B cell (primary cell): ENCODE measurements around the gene DDX28. TPM values are rescaled to one million over a fixed set of nuclear protein-coding genes. Genes with fewer than 3 reads are reported as not detected.

ENCODE experiments used
- ATAC-seq: fragments of 200-7000 bp; cut with Tn5 transposase; one replicate; pipeline ENCODE4 v1.10.0; 2021; ENCODE audit warnings: low read depth, mild to moderate bottlenecking, moderate number of reproducible peaks, moderate library complexity
- CTCF ChIA-PET: fragments of 350-600 bp; sonication (Branson Sonifier 250); formaldehyde crosslinking; loops from one replicate; lab custom pipeline; 2021; ENCODE audit warnings: antibody characterized with exemption, inconsistent platforms; lab: Charles Lee
- POLR2A ChIA-PET: fragments of 350-600 bp; sonication (Branson Sonifier 250); formaldehyde crosslinking; loops from one replicate; lab custom pipeline; 2021; ENCODE audit warnings: antibody characterized with exemption; lab: Charles Lee
- DNase-seq: peaks from one replicate; pipeline ENCODE4 v3.0.0; 2013
- H2AFZ ChIP-seq: 2 replicates; pipeline ENCODE4 v1.6.1; 2012; ENCODE audit warnings: mild to moderate bottlenecking, low read depth, low read length; ENCODE audit not compliant: insufficient read depth, poor library complexity, severe bottlenecking
- H3K27ac ChIP-seq, 2 donors: 1 replicate in 1 of 2; 2 replicates in 1 of 2; pipeline ENCODE4 v1.5.1; 2012 to 2013; ENCODE audit warnings: low read length in 2 of 2, mild to moderate bottlenecking in 2 of 2, moderate library complexity in 1 of 2
- H3K27me3 ChIP-seq, 4 experiments: fragments of 200-600 bp in 1 of 4; sonication (generic) in 1 of 4; replicated peaks in 1 of 4; 1 replicate in 2 of 4; 2 replicates in 2 of 4; pipeline versions ENCODE4 v1.6.1 to v1.7.0; 2013 to 2016; ENCODE audit warnings: low read length in 3 of 4, mild to moderate bottlenecking in 2 of 4, mixed read lengths in 1 of 4, moderate library complexity in 1 of 4; ENCODE audit not compliant: insufficient read depth in 4 of 4, control insufficient read depth in 3 of 4; ENCODE audit errors: control extremely low read depth in 1 of 4
- H3K36me3 ChIP-seq, 2 experiments: replicated peaks in 1 of 2; 1 replicate in 1 of 2; 2 replicates in 1 of 2; pipeline versions ENCODE4 v1.6.1 to v1.7.1; 2013; ENCODE audit warnings: low read length in 1 of 2; ENCODE audit not compliant: insufficient read depth in 2 of 2, control insufficient read depth in 1 of 2; ENCODE audit errors: control extremely low read depth in 1 of 2, extremely low read depth in 1 of 2
- H3K4me1 ChIP-seq, 2 donors: fragments of 200-600 bp in 1 of 2; sonication (generic) in 1 of 2; 1 replicate in 1 of 2; 2 replicates in 1 of 2; pipeline versions ENCODE4 v1.5.1 to v1.6.1; 2013 to 2017; ENCODE audit warnings: low read length in 2 of 2; ENCODE audit not compliant: control insufficient read depth in 2 of 2, insufficient read depth in 2 of 2
- H3K4me2 ChIP-seq: replicated peaks from 2 replicates; pipeline ENCODE3; 2012; ENCODE audit warnings: mild to moderate bottlenecking, low read depth, low read length; ENCODE audit not compliant: poor library complexity, severe bottlenecking
- H3K4me3 ChIP-seq, 5 experiments: fragments of 200-600 bp in 1 of 5; sonication (generic) in 1 of 5; 1 replicate in 3 of 5; 2 replicates in 2 of 5; pipeline versions ENCODE4 v1.5.1 to v1.7.0; 2011 to 2016; ENCODE audit warnings: low read length in 4 of 5, mild to moderate bottlenecking in 4 of 5, low read depth in 2 of 5, control low read depth in 1 of 5, moderate library complexity in 1 of 5; ENCODE audit not compliant: insufficient read depth in 1 of 5; ENCODE audit errors: control extremely low read depth in 1 of 5, extremely low read depth in 1 of 5
- H3K79me2 ChIP-seq: fragments of 200-600 bp; sonication (generic); one replicate; pipeline ENCODE4 v1.6.0; 2016; ENCODE audit warnings: low read length; ENCODE audit not compliant: control insufficient read depth, insufficient read depth
- H3K9ac ChIP-seq: fragments of 200-600 bp; sonication (generic); 2 replicates; pipeline ENCODE4 v1.6.1; 2017; ENCODE audit warnings: mild to moderate bottlenecking, low read length, moderate library complexity
- H3K9me3 ChIP-seq, 3 donors: one replicate each; pipeline versions ENCODE4 v1.6.1 to v1.7.1; 2013; ENCODE audit warnings: low read length in 2 of 3; ENCODE audit not compliant: control insufficient read depth in 2 of 3, insufficient read depth in 1 of 3; ENCODE audit errors: control extremely low read depth in 1 of 3
- H4K20me1 ChIP-seq: 2 replicates; pipeline ENCODE4 v1.6.0; 2012; ENCODE audit warnings: mild to moderate bottlenecking, low read length; ENCODE audit not compliant: insufficient read depth, control insufficient read depth, poor library complexity, severe bottlenecking
- H3K27ac Mint-ChIP-seq: one replicate; pipeline ENCODE4 v1.8.0; 2021; ENCODE audit warnings: mixed read lengths
- H3K27me3 Mint-ChIP-seq: one replicate; pipeline ENCODE4 v1.8.0; 2021; ENCODE audit warnings: mixed read lengths
- H3K4me1 Mint-ChIP-seq: one replicate; pipeline ENCODE4 v1.8.0; 2021; ENCODE audit warnings: mixed read lengths
- H3K4me3 Mint-ChIP-seq: one replicate; pipeline ENCODE4 v1.8.0; 2021; ENCODE audit warnings: mixed read lengths
- H3K9me3 Mint-ChIP-seq: one replicate; pipeline ENCODE4 v1.8.0; 2022; ENCODE audit warnings: mixed read lengths; ENCODE audit not compliant: insufficient read depth
- CTCF ChIP-seq: fragments of 200-600 bp; IDR thresholded peaks from one replicate; pipeline ENCODE4 v1.8.0; 2022; ENCODE audit warnings: antibody characterized with exemption, mild to moderate bottlenecking
- EZH2 ChIP-seq: IDR thresholded peaks from 2 replicates; pipeline ENCODE4 v1.6.1; 2012; ENCODE audit warnings: borderline replicate concordance, low read depth, mild to moderate bottlenecking, moderate library complexity, low read length; ENCODE audit not compliant: insufficient read depth, poor library complexity, severe bottlenecking
- WGBS: methylation state at CpG from one replicate; pipeline ENCODE4 v1.1.5; 2013; ENCODE audit warnings: missing lambda C conversion rate; ENCODE audit not compliant: insufficient coverage; 5-methylcytosine and 5-hydroxymethylcytosine counted together
- intact Hi-C: fragments of 100-400 bp; cut with micrococcal nuclease; formaldehyde crosslinking; loops from one replicate; pipeline ENCODE4 v1.10.0; 2022
- polyA plus RNA-seq: library from polyadenylated mRNA; depleted of rRNA; stranded (reverse); fragments of >200 nt; gene quantifications from 2 replicates; pipeline ENCODE4 v1.2.3, GENCODE V29; 2012
- total RNA-seq, 2 donors: library from RNA; stranded (reverse); fragments of 120-200 nt in 1 of 2; gene quantifications; 1 replicate in 1 of 2; 2 replicates in 1 of 2; pipeline versions ENCODE4 v1.2.3 to v1.2.4, GENCODE V29; 2013 to 2022

The DDX28 gene
- total and polyA plus RNA-seq, 2 donors (not counting 1 experiment from before 2014, with no cell fraction given), result 8.0 to 20.2 TPM

GRCh38 chr16:68028996-68029395, 6.0 kb upstream of the DDX28 start:
- no peak overlapping the region for H3K27ac Mint-ChIP-seq
- ChIA-PET CTCF (interaction anchor here (1.1 to 2.8 kb wide), 4 partner anchors 12 to 145 kb away, joined by 3 to 9 read pairs (median 4); no protein-coding TSS in a partner anchor), POLR2A (interaction anchor here (0.7 to 1.2 kb wide), 2 partner anchors 8 to 19 kb away, joined by 3 read pairs; no protein-coding TSS in a partner anchor)
- Histone ChIP-seq H3K4me1 (peaks cover 4 to 9% of the 10 kb centered on the region in 2 donors), H3K9ac (no peak overlapping the region), H3K36me3 (peaks cover 4 to 18% of the 10 kb centered on the region in 2 experiments), H3K79me2 (peaks cover 34% of the 10 kb centered on the region), H2AFZ (no peak overlapping the region), H3K27me3 (no peaks in the 10 kb centered on the region), H3K4me2 (no peak overlapping the region), H3K27ac (no peak overlapping the region), H3K4me3 (no peak overlapping the region), H4K20me1 (no peaks in the 10 kb centered on the region), H3K9me3 (no peaks in the 10 kb centered on the region)
- no peak for TF ChIP-seq EZH2
- no peak for TF ChIP-seq CTCF
- WGBS, result 100% methylated on average over 2 of the region's 3 CpGs
- H3K4me3 Mint-ChIP-seq, result no peak overlapping the region
- peaks cover 8% of the 10 kb centered on the region for H3K4me1 Mint-ChIP-seq
- intact Hi-C loops, result no loop called here
- ATAC-seq (no peak), DNase-seq (no peak)
- H3K27me3 Mint-ChIP-seq, result no peaks in the 10 kb centered on the region
- no peaks in the 10 kb centered on the region for H3K9me3 Mint-ChIP-seq

- Mint-ChIP-seq H3K27me3 (no peaks in the 10 kb centered on the region), H3K27ac (peak overlapping the region; percentile 99), H3K4me3 (peak overlapping the region; percentile 96), H3K9me3 (no peaks in the 10 kb centered on the region), H3K4me1 (peaks cover 27% of the 10 kb centered on the region)
- WGBS, result 15% methylated on average over 19 of the region's 19 CpGs
- no peaks in the 10 kb centered on the region for H3K27me3 ChIP-seq
- H2AFZ ChIP-seq, result peak overlapping the region; percentile 94
- peaks cover 0 to 20% of the 10 kb centered on the region in 2 experiments for H3K36me3 ChIP-seq
- no peak for DNase-seq
- no peaks in the 10 kb centered on the region for H3K9me3 ChIP-seq
- ChIA-PET POLR2A (interaction anchor here (0.5 to 3.1 kb wide), 9 partner anchors 16 to 87 kb away, joined by 3 to 37 read pairs (median 8); partner anchors contain the start of gene DPEP2), CTCF (interaction anchor here (0.5 to 3.1 kb wide), 12 partner anchors 10 to 206 kb away, joined by 3 to 24 read pairs (median 7); partner anchors contain the start of gene DPEP2)
- peaks cover 23 to 26% of the 10 kb centered on the region in 2 donors for H3K4me1 ChIP-seq
- peaks cover 18% of the 10 kb centered on the region for H4K20me1 ChIP-seq
- H3K79me2 ChIP-seq, result peaks cover 56% of the 10 kb centered on the region
- no peak for TF ChIP-seq CTCF
- TF ChIP-seq EZH2, result no peak
- H3K4me3 ChIP-seq, result peak overlapping the region; percentile 74 to 98 (median 90)
- H3K9ac ChIP-seq, result peak overlapping the region; percentile 71
- H3K4me2 ChIP-seq, result peak overlapping the region; percentile 79
- intact Hi-C loops, result loop anchor here (2.0 kb wide), 2 partner anchors 16 to 62 kb away; partner anchors contain the start of gene NFATC3
- ATAC-seq, result no peak
- H3K27ac ChIP-seq, result peak overlapping the region; percentile 72 to 79
Observed at GRCh38 chr16:68022278-68022727, 729 bp downstream of the DDX28 start.
